Measurements from ENCODE around the gene MYCN.
"Not testable (repeated sequence)": the region's sequence is repeated elsewhere in the genome, so short reads cannot be mapped to it uniquely, and the experiment has no call there.

Gene MYCN

DNA sequence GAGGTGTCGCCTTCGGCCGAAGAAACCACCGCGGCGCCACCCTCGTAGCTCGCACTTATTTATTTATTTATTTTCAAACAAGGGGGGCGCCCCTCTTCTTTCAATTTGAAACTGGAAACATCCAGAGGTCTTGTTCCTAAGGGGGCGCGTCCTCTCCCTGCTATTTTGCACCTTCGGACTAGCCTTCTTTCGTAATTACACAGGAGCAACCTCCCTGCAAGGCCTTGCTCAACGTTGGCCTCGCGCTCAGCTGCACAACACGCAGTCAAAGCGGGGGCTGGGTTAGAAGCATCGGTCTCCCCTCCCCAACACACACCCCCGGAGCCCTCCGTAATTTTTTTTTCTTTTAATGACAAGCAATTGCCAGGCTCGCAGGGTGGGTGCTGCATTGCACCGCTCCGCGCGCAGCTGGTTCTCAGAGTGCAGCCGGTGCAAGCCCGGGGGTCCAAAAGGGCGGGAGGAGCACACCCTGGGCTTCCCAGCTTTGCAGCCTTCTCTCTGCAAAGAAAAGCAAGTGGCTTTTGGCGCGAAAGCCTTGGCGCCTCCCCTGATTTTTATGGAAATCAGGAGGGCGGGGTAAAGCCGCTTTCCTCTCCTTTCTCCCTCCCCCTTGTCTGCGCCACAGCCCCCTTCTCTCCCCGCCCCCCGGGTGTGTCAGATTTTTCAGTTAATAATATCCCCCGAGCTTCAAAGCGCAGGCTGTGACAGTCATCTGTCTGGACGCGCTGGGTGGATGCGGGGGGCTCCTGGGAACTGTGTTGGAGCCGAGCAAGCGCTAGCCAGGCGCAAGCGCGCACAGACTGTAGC, at the start of gene MYCN:
Gene MYCN (plus strand): TSS at position 697 of the 807 bp plus-strand sequence. CDS start 1,515 bp downstream, outside the sequence.
- DNase-seq (ENCODE audit: low spot score) = peak; percentile 89

DNA sequence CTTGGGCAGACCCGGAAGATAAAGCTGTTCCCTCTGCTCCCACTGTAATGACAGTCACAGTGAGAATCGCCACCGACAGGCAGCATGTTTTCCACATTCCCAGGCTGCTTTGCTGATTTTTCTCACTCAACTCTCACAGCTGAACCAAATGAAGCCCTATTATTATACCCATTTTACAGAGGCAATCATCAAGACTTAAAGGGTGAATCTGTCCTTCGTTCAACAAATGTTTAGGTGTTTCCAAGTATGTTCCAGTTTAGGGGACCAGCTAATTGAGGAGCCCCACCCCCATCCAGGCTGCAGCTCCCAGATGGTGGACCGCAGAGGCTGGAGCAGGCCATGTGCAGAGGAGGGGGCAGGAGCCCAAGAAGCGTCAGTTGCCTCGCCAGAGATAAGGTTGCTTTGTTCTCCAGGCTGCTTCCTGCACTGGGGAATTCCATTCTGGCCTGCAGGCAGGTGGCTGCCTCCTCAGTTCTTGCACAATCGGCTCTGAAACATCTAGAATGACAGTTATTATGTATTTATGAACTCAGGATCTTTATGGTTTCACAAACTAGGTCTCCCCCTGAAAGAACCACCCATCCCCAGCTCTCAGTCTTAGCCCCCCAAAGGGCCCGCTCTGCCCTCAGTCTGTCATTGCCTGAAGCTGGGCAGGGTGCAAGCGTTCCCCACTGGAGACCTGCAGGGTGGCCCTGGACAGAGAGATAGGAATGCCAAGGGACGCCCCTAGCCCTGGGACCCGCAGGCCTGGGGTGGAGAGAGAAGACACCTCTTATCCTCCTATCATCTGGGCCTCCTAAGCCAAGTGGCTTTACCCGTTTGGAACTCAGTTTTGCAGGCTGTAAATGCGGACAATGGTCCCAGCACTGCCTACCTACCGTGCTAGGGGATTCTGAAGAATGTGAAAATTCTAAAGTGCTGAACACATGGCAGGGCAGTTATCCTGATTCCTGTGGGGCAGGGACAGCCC, 49.1 kb upstream of the MYCN start:
- no peak for DNase-seq (ENCODE audit: low spot score)

DNA sequence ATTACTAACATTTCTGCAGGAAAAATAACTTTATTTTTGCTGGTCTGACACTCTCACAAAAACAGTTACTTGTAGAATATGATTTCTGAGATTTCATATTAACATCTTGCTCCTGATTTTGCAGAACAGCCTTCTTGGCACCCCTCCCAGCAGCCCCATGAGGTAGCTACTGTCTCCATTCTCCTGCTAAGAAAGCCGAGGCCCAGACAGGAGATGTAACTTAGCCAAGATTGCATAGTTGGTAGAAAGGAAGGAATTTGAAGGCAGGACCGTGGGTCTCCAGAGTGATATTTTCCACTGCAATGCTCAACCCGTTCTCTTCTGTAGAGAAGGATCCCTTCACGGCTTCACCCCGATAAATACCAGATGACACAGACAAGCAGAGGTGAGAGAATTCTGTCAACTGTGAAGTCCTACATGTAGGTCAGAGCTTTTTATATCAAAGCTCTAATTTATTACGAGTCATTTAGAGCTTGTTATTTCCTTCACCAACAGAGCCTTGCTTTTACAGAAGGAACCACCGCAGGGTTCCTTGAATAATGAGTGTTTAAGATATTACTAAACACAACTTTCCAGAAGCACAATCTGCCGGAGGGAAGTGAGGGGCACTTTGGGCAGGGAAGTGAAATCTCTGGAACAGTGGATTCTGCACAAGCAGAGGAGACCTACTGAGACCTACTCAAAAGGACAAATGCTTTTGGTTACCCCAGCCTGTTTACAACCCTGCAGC, 48.0 kb upstream of the MYCN start:
- no peak for DNase-seq (ENCODE audit: low spot score)

- no peak for DNase-seq (ENCODE audit: low spot score)
Measured at GRCh38 chr2:15893085-15893484, 47.3 kb upstream of the MYCN start.

DNA sequence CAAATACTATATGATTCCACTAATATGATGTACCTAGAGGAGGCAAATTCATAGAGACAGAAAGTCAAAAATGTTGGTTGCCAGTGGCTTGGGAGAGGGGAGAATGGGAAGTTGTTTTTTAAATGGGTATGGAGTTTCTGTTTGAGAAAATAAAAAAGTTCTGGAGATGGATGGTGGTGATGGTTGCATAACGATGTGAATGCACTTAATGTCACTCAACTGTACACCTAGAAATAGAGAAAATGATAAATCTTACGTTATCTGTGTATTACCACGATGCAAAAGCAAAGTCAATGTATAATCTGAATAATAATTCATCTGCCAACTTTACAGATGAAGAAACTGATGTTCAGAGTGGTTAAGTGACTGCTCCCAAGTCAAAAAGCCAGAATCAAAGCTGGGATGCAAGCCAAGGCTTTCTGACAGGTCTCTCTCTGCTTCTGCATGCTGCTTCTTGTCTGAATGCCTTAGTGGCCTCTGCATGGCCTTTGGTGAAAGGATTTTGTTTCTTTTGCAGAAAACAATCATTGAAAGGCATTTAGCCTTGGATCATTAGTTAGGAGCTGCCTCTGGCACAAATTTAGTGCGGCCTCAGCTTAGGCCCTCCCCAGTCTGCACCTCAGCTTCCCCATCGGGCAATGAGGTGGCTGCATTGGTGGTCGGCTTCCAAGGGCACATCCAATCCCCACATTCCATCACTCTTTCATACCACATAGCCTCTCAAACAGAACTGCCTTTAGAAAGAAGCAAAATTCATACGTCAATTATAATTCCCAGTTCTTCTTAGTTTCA, 46.5 kb upstream of the MYCN start:
- DNase-seq (ENCODE audit: low spot score) = no peak

DNA sequence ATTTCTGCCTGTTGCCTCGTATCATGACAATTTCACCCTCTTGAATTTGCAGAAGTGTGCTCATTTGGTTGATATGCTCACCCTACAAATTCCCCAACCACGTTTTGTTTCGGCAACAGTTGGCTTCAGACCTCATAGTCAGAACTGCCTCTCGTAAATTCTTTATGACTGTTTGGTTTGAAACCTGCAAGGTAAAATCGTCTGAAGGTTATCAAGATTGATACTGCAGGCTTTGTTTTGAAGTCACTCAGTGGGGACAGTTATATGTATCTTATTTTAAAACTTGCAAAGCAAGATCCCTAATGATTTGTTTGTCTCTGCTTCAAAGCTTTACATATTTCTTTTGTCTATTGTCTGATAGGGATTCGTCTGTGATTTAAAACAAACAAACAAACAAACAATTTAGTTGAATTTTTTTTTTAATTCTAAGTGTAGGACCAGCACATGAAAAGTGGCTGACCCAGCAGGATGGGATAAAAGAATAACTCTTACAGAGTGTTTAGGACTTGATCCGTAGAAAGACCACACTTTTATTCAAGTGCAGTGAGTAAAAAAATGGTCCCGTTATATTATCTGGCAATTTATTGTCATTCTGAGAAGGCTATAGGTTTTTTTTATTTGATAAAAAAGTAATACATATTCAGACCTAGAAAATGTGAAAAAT, 45.7 kb upstream of the MYCN start:
- no peak for DNase-seq (ENCODE audit: low spot score)

- no peak for DNase-seq (ENCODE audit: low spot score)
Measured at GRCh38 chr2:15895615-15896469, 44.5 kb upstream of the MYCN start.

GRCh38 chr2:15896859-15897258, 43.5 kb upstream of the MYCN start:
- no peak for DNase-seq (ENCODE audit: low spot score)

DNA sequence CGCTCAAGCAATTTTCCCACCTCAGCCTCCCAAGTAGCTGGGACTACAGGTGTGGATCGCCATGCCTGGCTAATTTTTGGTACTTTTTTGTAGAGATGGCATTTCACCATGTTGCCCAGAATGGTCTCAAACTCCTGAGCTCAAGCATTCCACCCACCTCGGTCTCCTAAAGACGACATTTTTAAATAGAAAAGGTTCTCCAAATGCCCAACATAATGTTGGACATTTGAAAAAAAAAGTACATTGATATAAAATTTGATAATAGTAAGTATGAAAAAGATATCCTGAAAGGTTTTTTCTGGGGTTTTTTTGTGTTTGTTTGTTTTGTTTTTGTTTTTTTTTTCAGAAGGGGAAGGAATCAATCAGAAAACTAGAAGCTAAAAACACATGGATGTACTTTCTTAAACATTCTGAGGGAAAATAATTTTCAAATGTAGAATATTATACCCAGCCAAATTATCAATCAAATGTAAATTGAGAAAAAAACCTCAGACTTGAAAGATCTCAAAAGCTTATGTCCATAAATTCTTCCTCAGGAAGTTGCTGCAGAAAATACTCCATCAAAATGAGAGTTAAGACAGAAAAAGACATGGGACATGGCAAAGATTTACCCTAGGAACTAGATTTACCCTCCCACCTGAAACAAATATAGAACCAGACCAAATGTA, 42.8 kb upstream of the MYCN start:
- no peak for DNase-seq (ENCODE audit: low spot score)

DNA sequence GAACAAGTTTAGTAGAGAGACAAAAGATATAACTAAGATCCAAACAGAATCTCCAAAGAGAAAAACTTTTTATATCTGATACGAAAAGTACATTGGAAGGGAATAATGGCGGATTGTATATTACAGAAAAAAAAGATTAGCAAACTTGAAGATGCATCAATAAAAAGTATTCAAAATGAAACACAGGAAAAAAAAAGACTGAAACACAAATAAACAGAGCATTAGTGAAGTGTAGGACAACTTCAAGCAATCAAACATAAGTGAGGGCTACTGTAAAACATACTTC, 41.1 kb upstream of the MYCN start:
- DNase-seq (ENCODE audit: low spot score) = no peak

DNA sequence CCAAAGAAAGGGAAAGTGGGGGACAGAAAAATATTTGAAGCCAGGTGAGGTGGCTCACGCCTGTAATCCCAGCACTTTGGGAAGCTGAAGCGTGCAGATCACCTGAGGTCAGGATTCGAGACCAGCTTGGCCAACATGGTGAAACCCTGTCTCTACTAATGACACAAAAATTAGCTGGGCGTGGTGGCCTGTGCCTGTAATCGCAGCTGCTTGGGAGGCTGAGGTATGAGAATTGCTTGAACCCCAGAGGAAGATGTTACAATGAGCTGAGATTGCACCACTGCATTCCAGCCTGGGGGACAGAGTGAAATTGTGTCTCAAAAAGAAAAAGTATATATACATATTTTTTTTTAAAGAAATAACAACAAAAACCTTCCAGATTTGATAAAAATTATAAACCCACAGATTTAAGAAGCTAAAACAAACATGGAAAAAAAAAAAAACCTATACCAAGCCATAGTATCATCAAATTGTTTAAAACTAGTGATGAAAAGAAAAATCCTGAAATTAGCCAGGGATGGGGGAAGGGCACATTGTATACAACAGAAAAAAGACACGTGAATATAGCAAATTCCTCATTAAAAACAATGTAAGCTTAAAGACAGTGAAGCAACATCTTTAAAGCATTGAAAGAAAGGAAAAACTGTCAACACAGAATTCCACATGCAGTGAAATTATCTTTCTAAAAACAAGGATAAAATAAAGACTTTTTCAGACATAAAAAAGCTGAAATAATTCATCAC, 40.4 kb upstream of the MYCN start:
- no peak for DNase-seq (ENCODE audit: low spot score)

DNA sequence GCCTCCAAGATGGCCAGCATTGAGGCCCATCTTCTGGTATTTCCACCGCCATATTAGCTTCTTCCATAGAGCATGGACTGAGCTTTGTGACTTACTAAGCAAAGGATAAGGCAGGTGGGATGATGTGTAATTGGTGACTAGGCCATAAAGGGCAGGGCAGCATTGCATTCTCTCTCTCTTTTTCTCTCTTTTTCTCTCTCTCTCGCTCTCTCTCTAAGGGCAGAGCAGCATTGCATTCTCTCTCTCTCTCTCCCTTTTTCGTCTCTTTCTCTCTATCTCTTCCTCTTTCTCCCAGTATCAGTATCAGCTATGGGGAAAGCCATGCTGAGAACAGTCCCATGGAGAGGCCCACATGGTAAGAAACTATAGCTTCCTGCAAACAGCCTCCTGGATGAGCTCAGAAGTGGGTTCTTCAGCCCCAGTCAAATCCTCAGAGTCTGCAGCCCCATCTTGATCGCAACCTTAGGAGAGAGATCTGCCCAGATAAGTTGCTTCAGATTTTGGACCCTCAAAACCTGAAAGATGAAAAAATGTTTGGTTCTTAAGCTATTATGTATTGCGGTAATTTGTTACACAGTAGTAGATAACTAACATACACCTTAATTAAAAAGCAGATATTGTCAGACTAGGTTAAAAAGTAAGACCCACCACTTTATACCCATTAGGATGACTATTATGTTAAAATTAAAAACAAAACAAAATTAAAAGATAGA, 39.1 kb upstream of the MYCN start:
- DNase-seq (ENCODE audit: low spot score) = no peak

DNA sequence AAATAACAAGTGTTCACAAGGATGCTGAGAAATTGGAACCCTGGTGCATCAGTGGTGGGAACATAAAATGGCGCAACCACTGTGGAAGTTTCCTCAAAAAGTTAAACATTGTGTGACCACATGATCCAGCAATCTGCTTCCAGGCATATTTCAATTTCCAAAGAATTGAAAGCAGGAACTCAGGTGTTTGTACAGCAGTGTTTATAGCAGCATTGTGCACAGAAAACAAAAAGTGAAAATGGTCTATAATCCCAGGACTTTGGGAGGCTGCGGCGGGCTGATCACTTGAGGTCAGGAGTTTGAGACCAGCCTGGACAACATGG, 38.6 kb upstream of the MYCN start:
- DNase-seq (ENCODE audit: low spot score) = no peak

GRCh38 chr2:15903910-15904309, 36.4 kb upstream of the MYCN start:
- DNase-seq (ENCODE audit: low spot score) = not testable (repeated sequence)

DNA sequence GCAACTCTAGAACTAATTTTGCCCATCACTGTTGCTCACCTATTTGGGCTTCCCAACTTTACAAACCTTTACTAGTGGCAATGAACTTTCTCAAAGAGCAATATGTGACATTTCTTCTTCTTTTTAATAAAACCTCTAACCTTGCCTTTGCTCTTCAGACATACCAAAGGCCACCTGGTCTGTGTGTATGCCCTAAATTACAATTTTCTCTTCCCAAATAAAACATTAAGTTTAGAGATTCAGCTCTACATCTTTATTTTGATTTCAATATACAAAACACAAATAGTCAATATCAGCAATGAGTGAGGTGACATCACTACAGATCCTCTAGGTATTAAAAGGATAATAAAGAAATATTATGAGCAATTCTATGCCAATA, 35.1 kb upstream of the MYCN start:
- no peak for DNase-seq (ENCODE audit: low spot score)

GRCh38 chr2:15905986-15906491, 34.3 kb upstream of the MYCN start:
- DNase-seq (ENCODE audit: low spot score) = no peak

GRCh38 chr2:15906778-15907177, 33.6 kb upstream of the MYCN start:
- DNase-seq (ENCODE audit: low spot score) = no peak

Measured in globus pallidus (tissue), 1 donor.